Measurements from ENCODE around the gene SPARCL1. TPM values are rescaled to one million over a fixed set of nuclear protein-coding genes. Genes with fewer than 3 reads are reported as not detected.

SPARCL1 gene
- total and polyA plus RNA-seq, 9 of the 15 experiments (the other 6 are each of a cell fraction or from before 2014, with no cell fraction given) = 0.03 to 0.71 (median 0.05) TPM; not detected in 3

- BruUV-seq (replicated peaks) = no TSS peak
- H3K27me3 ChIP-seq (ENCODE audit: control insufficient read depth in 2 of 2, insufficient read depth in 2 of 2, low read length in 2 of 2) = no peaks in the 10 kb centered on the region
- H3K9ac ChIP-seq (ENCODE audit: insufficient read depth in 1 of 2, low read depth in 2 of 2, low read length in 2 of 2) = no peak overlapping the region
- intact Hi-C loops (cut with micrococcal nuclease) (no loop called here), in situ Hi-C loops (cut with MboI) (no loop called here)
- no peak overlapping the region for H2AFZ ChIP-seq (ENCODE audit: low read depth, low read length)
- peaks cover 0 to 6% of the 10 kb centered on the region in 2 experiments; a peak in 1 of 5 replicates for H3K4me1 ChIP-seq (replicated peaks in 1 of 2; ENCODE audit: control insufficient read depth in 2 of 2, insufficient read depth in 2 of 2, low read length in 2 of 2)
- no peaks in the 10 kb centered on the region for H3K36me3 ChIP-seq (ENCODE audit: control insufficient read depth, insufficient read depth, low read length)
- FAIRE-seq (no peak), ATAC-seq (no peak), DNase-seq (ENCODE audit: extremely low read depth in 1 of 4, low spot score in 3 of 4) (no peak)
- no peaks in the 10 kb centered on the region for H3K79me2 ChIP-seq (ENCODE audit: control insufficient read depth, insufficient read depth, low read length)
- ChIA-PET CTCF (ENCODE audit: low intra/inter-chr PET ratio) (no interaction called here), POLR2A (no interaction called here)
- WGBS (ENCODE audit: insufficient coverage, low coverage, missing lambda C conversion rate) = 3% methylated on average over 3 of the region's 3 CpGs
- no peaks in the 10 kb centered on the region for H3K9me1 ChIP-seq (ENCODE audit: control insufficient read depth, insufficient read depth, low read length)
- no peaks in the 10 kb centered on the region for H4K20me1 ChIP-seq (replicated peaks; ENCODE audit: control insufficient read depth, insufficient read depth, low read length)
- H3K27ac ChIP-seq (ENCODE audit: extremely low read depth, low read depth, low read length) = no peak overlapping the region
- no peak overlapping the region for H3K4me3 ChIP-seq
- no peak overlapping the region for H3K4me2 ChIP-seq (ENCODE audit: insufficient read depth, low read length)
- TF ChIP-seq OTX1 (CRISPR knock-in tag; IDR thresholded peaks at IDR 0.05) = no peak
- TF ChIP-seq STAT6 (CRISPR knock-in tag; IDR thresholded peaks at IDR 0.05) = no peak
- TF ChIP-seq ELF2 (CRISPR knock-in tag; IDR thresholded peaks at IDR 0.05) = no peak
- no peak for TF ChIP-seq ZBTB2 (IDR thresholded peaks at IDR 0.05)
- no peak for TF ChIP-seq FOXP4 (CRISPR knock-in tag; IDR thresholded peaks at IDR 0.05; ENCODE audit: borderline replicate concordance)
- no peak for TF ChIP-seq ZNF764 (CRISPR knock-in tag; IDR thresholded peaks at IDR 0.05; ENCODE audit: low read depth)
- no peak for TF ChIP-seq HMG20B (CRISPR knock-in tag; IDR thresholded peaks at IDR 0.05)
- TF ChIP-seq HDGF (IDR thresholded peaks at IDR 0.05) = no peak
- no peak for TF ChIP-seq EP300 (IDR thresholded peaks at IDR 0.05; ENCODE audit: low read length)
- no peak for TF ChIP-seq ZNF780A (CRISPR knock-in tag; IDR thresholded peaks at IDR 0.05)
- no peak for TF ChIP-seq ZNF239 (CRISPR knock-in tag; IDR thresholded peaks at IDR 0.05)
- TF ChIP-seq CHD4 (IDR thresholded peaks at IDR 0.05; ENCODE audit: insufficient read depth, insufficient replicate concordance, low read depth, low read length, poor library complexity, severe bottlenecking) = no peak
- TF ChIP-seq HIVEP1 (CRISPR knock-in tag; IDR thresholded peaks at IDR 0.05) = no peak
- no peak for TF ChIP-seq BRF1 (IDR thresholded peaks at IDR 0.05; ENCODE audit: borderline replicate concordance, extremely low read depth, insufficient read length)
- no peak for TF ChIP-seq HEY1 (CRISPR knock-in tag; IDR thresholded peaks at IDR 0.05; ENCODE audit: borderline replicate concordance)
- TF ChIP-seq ZBTB8A (IDR thresholded peaks at IDR 0.05; ENCODE audit: partially characterized antibody) = no peak
- H3K9me3 ChIP-seq (replicated peaks; ENCODE audit: control insufficient read depth, insufficient read depth, low read depth, low read length) = no peaks in the 10 kb centered on the region
These were observed 3.4 kb downstream of the SPARCL1 start for GRCh38 chr4:87525636-87526295.

Data from K562 (cell line).